ENCODE measurements around the gene TSSK2.

Gene TSSK2

DNA sequence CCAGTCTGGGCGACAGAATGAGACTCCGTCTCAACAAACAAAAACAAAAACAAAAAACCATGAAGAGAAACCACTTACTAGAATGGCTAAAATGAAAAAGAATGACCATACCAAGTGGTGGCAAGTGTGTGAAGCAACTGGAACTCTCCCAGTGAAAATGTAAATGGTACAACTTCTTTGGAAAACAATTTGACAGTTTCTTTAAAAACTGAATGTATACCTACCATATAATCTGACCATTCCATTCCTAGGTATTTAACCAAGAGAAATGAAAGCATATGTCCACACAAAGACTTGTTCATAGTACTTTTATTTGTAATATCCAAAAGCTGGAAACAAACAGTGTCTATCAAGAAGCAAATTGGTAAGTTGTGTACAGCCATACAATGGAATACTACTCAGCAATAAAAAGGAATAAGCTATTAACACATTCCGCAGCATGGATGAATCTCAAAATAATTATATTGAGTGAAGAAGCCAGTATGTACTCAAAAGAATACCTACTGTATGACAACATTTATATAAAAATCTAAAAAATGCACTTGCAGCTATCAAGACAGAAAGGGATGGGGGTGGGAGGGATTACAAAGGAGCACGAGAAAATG is 36.6 kb upstream of the TSSK2 start:
- no peak for DNase-seq (ENCODE audit: low read depth in 1 of 2, low spot score in 1 of 2)
- in situ Hi-C loops (cut with HindIII; ENCODE audit: low pct_unique_long_range_greater_than_20kb, low sequenced_read_pairs), result no loop called here
- no peak for TF ChIP-seq JUND (IDR thresholded peaks at IDR 0.05; ENCODE audit: low read depth)

DNA sequence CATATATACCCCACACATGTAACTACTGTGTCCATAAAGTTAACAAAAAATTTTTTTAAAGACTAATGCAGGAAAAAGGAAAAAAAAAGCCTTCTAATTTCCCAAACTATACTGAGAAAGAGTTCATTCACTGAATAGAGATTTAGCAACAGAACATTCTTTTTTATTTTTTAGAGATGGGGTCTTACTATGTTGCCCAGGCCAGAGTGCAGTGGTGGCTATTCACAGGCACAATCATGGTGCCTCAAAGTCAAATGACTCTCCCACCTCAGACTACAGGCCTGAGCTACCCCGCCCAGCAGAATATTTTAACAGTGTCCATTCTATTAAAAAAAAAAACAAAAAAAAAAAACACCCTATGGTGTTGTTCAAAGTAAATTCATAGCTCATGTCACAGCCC is 34.6 kb upstream of the TSSK2 start:
- in situ Hi-C loops (cut with HindIII; ENCODE audit: low pct_unique_long_range_greater_than_20kb, low sequenced_read_pairs), result no loop called here
- no peak for DNase-seq (ENCODE audit: low read depth in 1 of 2, low spot score in 1 of 2)

DNA sequence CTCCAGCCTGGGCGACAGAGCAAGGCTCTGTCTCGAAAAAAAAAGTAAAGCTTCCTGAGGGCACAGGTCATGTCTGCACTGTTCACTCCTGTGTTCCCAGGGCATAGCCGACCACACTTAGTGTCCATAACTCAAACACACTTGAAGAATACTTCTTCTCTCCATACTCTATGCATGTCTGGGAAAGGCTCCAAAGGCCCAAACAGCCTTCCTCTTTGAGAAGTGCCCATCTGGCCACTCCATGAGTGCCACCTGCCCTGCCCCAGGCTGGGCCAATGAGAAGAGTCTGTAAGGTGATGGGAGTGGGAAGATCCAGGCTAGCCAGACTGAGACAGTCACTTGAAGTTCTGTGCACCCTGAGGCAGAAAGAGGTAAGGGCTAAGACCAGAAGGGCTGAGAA is 33.6 kb upstream of the TSSK2 start:
- DNase-seq (ENCODE audit: low read depth in 1 of 2, low spot score in 1 of 2), result no peak
- in situ Hi-C loops (cut with HindIII; ENCODE audit: low pct_unique_long_range_greater_than_20kb, low sequenced_read_pairs), result no loop called here
- no peak for TF ChIP-seq JUND (IDR thresholded peaks at IDR 0.05; ENCODE audit: low read depth)

More for the DNA sequence above, 34.6 kb upstream of the TSSK2 start:
- TF ChIP-seq JUND (IDR thresholded peaks at IDR 0.05; ENCODE audit: low read depth), result no peak

DNA sequence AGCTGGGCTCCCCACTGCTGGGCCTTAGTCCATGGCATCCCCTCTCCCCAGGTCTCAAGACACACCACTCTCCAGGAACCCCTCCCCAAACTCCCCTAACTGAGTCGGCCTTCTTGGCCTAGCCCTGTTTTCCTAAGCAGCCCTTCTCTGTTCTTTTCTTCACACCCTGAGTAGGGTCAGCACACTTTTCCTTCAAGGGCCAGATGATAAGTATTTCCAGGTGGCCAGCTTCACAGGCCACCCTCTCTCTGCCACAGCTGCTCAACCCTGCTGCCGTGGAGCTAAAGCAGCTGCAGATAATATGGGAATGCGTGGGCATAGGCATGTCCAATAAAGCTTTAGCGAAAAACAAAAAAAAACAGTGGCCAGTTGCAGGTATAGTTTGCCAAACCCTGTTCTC is 33.0 kb upstream of the TSSK2 start:
- in situ Hi-C loops (cut with HindIII; ENCODE audit: low pct_unique_long_range_greater_than_20kb, low sequenced_read_pairs), result no loop called here
- TF ChIP-seq JUND (IDR thresholded peaks at IDR 0.05; ENCODE audit: low read depth), result no peak

GRCh38 chr22:19103880-19104821 is 27.0 kb upstream of the TSSK2 start:
- in situ Hi-C loops (cut with HindIII; ENCODE audit: low pct_unique_long_range_greater_than_20kb, low sequenced_read_pairs), result no loop called here
- no peak for DNase-seq (ENCODE audit: low read depth in 1 of 2, low spot score in 1 of 2)

More for the DNA sequence above, 33.0 kb upstream of the TSSK2 start:
- DNase-seq (ENCODE audit: low read depth in 1 of 2, low spot score in 1 of 2), result no peak

GRCh38 chr22:19105456-19105855 is 25.7 kb upstream of the TSSK2 start:
- no peak for TF ChIP-seq JUND (IDR thresholded peaks at IDR 0.05; ENCODE audit: low read depth)
- in situ Hi-C loops (cut with HindIII; ENCODE audit: low pct_unique_long_range_greater_than_20kb, low sequenced_read_pairs), result no loop called here
- DNase-seq (ENCODE audit: low read depth in 1 of 2, low spot score in 1 of 2), result no peak

More at GRCh38 chr22:19103880-19104821, 27.0 kb upstream of the TSSK2 start:
- no peak for TF ChIP-seq JUND (IDR thresholded peaks at IDR 0.05; ENCODE audit: low read depth)

DNA sequence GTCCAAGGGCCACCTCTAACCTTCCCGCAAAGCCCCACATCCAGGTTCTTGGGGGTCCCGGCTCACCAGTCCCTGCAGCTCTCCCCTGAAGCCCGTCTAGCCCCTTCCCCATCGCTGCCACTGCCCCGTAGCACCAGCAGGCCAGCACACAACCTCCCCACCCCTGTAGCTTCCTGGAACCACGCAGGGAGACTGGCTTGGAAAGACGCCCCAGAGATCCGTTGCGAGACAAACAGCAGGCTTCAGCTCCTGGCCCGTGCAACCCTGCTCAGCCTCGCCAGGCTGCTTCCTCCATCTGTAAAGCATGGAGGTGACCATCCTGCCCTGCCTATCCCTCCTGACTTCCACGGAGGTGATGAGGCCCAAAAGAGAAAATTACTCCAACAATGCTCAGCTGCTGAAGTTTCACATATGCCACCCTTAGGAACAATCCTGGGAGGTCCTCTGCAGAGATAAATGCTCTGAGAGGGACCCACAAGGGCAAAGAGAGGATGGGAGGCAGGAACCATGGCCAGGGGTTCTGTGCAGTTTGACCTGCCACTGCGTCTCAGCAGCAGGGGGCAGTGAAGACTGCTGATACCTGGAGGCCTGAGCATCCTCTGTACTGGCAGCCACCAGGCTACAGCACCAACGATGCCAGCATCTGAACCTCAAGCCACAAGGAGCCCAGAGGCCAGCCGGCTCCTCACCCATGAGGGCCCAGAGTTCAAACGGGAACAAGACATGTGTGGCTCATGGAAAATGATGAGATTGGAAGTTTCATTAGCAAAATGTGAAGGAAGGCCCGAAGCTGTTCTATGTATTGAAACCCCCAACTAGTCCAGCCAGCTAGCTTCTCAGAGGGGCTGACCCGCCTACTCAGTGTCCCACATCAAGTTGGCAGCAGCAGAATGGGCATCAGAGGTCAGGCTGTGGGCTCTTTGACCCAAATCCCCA is 25.0 kb upstream of the TSSK2 start:
- TF ChIP-seq JUND (IDR thresholded peaks at IDR 0.05; ENCODE audit: low read depth), result no peak
- DNase-seq (ENCODE audit: low read depth in 1 of 2, low spot score in 1 of 2), result no peak
- in situ Hi-C loops (cut with HindIII; ENCODE audit: low pct_unique_long_range_greater_than_20kb, low sequenced_read_pairs), result no loop called here

DNA sequence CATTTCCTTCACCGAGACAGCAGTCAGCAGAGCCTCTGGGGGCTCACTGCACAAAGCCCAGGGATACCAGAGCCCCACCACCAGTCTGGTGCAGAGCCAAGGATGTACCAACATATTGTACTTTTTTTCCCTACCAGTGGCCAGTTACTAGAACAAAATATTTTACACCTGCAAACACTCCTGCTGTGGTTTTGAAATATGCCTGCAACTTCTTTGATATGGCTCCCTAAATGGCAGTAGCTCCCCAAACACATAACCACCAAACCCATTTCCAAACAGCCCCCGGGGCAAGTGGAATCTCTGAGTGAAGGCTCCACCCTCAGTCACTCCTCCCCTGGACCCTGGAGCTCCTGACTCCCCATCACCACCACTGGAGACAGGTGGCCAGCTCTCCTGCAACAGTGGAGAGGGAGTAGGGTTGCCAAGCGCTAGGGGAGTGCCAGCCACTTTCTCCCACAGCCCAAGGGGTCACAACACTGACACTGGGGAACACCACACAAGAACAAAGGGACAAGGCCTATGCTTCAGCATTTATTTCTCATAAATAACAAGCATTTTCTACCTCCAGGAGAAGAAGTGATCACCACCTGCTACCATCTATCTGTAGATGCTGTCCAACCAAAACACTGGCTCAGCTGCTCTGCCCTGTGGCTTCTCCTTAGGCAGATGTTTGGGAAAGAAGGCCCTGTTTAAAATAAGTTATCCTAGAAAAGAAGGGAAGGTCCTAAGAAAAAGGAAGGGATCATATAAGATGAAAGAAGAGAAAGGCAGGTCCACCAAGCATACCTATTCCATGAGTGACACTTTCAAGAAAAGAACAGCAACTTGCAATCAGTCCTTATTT is 24.0 kb upstream of the TSSK2 start:
- no peak for DNase-seq (ENCODE audit: low read depth in 1 of 2, low spot score in 1 of 2)
- in situ Hi-C loops (cut with HindIII; ENCODE audit: low pct_unique_long_range_greater_than_20kb, low sequenced_read_pairs), result no loop called here
- no peak for TF ChIP-seq JUND (IDR thresholded peaks at IDR 0.05; ENCODE audit: low read depth)

DNA sequence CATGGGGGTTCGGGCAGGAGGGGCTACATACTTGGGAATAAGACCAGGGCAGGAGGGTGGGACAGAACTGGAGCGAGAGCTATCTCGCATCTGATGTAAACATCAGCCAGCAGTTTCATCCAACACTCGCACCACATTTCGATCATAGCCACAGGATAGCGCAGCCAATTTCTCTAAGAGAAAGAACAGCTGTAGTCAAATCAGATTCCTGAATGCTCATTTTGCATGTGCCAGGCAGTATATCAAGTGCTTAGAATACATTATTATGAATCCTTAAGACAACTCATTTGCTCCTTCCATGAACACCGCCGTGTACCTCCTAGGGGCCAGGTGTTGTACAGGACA is 23.4 kb upstream of the TSSK2 start:
- in situ Hi-C loops (cut with HindIII; ENCODE audit: low pct_unique_long_range_greater_than_20kb, low sequenced_read_pairs), result no loop called here
- no peak for DNase-seq (ENCODE audit: low read depth in 1 of 2, low spot score in 1 of 2)
- no peak for TF ChIP-seq JUND (IDR thresholded peaks at IDR 0.05; ENCODE audit: low read depth)

DNA sequence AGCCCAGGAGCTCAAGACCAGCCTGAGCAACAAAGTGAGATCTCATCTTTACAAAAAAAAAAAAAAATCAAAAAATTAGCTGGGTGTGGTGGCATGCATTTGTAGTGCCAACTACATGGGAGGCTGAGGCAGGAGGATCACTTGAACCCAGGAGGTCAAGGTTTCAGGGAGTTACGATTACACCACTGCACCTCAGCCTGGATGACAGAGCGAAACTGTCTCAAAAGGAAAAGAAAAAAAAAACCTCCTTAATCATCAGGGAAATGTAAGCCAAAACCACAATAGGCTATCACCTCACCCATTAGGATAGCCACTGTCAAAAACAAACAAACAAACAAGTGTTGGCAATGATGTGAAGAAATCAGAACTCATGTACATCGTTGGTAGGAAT is 22.3 kb upstream of the TSSK2 start:
- DNase-seq (ENCODE audit: low read depth in 1 of 2, low spot score in 1 of 2), result no peak
- TF ChIP-seq JUND (IDR thresholded peaks at IDR 0.05; ENCODE audit: low read depth), result no peak
- in situ Hi-C loops (cut with HindIII; ENCODE audit: low pct_unique_long_range_greater_than_20kb, low sequenced_read_pairs), result no loop called here

DNA sequence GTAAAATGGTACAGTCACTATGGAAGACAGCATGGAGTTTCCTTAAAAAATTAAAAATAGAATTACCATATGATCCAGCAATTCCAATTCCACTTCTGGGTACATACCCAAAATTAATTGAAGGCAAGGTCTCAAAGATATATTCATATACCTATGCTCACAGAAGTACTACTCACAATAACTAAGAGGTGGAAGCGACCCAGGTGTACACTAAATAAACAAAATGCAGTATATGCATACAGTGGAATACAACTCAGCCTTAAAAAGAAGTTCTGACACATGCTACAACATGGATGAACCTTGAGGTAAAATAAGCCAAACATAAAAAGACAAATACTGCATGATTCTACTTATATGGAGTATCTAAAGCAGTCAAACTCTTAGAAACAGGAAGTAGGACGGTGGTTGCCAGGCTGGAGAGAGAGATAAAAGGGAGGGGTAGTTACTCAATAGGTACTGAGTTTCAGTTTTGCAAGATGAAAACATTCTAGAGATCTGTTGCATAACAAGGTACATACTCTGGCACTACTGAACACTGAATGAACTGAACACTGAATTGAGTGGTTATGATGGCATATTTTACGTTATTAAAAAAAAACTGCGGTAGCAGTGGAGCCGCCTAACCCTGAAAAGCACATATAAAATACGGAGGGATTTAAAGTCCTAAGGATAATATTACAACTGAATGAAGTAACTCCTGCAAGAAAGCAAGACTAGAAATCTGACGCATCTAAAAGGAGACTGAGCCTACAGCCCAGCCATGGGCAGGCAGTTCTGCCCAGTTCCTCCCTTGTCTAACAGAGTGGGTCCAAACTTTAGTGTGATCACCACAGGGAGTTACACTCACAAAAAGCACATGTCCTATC is 21.7 kb upstream of the TSSK2 start:
- DNase-seq (ENCODE audit: low read depth in 1 of 2, low spot score in 1 of 2), result no peak
- no peak for TF ChIP-seq JUND (IDR thresholded peaks at IDR 0.05; ENCODE audit: low read depth)
- in situ Hi-C loops (cut with HindIII; ENCODE audit: low pct_unique_long_range_greater_than_20kb, low sequenced_read_pairs), result no loop called here
